ENCODE data around the gene TRIM36. TPM values are rescaled to one million over a fixed set of nuclear protein-coding genes. Genes with fewer than 3 reads are reported as not detected.

TRIM36 gene
- total RNA-seq, 1 donor: 0.36 TPM

- peak overlapping the region; percentile 59 for H2AFZ ChIP-seq (ENCODE audit: low read length)
- no peaks in the 10 kb centered on the region for H3K4me1 ChIP-seq (ENCODE audit: insufficient read depth, low read length)
- H3K79me2 ChIP-seq (ENCODE audit: insufficient read depth, low read length): no peaks in the 10 kb centered on the region
- H3K4me2 ChIP-seq (ENCODE audit: insufficient read depth, low read length): peak overlapping the region; percentile 80
- H3K9me3 ChIP-seq (ENCODE audit: low read depth, low read length): no peaks in the 10 kb centered on the region
- DNase-seq (ENCODE audit: insufficient read length, low spot score, missing footprints): peak; percentile 66
- H3K4me3 ChIP-seq (ENCODE audit: insufficient read depth, low read length): peak overlapping the region; percentile 64
- TF ChIP-seq, protein P1, sequence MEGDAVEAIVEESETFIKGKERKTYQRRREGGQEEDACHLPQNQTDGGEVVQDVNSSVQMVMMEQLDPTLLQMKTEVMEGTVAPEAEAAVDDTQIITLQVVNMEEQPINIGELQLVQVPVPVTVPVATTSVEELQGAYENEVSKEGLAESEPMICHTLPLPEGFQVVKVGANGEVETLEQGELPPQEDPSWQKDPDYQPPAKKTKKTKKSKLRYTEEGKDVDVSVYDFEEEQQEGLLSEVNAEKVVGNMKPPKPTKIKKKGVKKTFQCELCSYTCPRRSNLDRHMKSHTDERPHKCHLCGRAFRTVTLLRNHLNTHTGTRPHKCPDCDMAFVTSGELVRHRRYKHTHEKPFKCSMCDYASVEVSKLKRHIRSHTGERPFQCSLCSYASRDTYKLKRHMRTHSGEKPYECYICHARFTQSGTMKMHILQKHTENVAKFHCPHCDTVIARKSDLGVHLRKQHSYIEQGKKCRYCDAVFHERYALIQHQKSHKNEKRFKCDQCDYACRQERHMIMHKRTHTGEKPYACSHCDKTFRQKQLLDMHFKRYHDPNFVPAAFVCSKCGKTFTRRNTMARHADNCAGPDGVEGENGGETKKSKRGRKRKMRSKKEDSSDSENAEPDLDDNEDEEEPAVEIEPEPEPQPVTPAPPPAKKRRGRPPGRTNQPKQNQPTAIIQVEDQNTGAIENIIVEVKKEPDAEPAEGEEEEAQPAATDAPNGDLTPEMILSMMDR (IDR thresholded peaks at IDR 0.05; ENCODE audit: extremely low read depth, low read depth, low read length): no peak
- peaks cover 87% of the 10 kb centered on the region for H3K27me3 ChIP-seq (ENCODE audit: insufficient read depth, low read length)
- H3K27ac ChIP-seq (ENCODE audit: low read depth, low read length): no peak overlapping the region
- no peaks in the 10 kb centered on the region for H3K36me3 ChIP-seq (ENCODE audit: insufficient read depth, low read length)
- no peaks in the 10 kb centered on the region for H4K20me1 ChIP-seq (ENCODE audit: insufficient read depth, low read length)
Observed at GRCh38 chr5:115179394-115180164, 9.9 kb upstream of the TRIM36 start.

- Histone ChIP-seq H3K9me3 (ENCODE audit: low read depth, low read length) (no peaks in the 10 kb centered on the region), H3K4me1 (ENCODE audit: insufficient read depth, low read length) (no peaks in the 10 kb centered on the region), H4K20me1 (ENCODE audit: insufficient read depth, low read length) (no peaks in the 10 kb centered on the region), H3K79me2 (ENCODE audit: insufficient read depth, low read length) (no peaks in the 10 kb centered on the region), H2AFZ (ENCODE audit: low read length) (no peak overlapping the region), H3K4me3 (ENCODE audit: insufficient read depth, low read length) (no peak overlapping the region), H3K36me3 (ENCODE audit: insufficient read depth, low read length) (no peaks in the 10 kb centered on the region), H3K4me2 (ENCODE audit: insufficient read depth, low read length) (no peak overlapping the region), H3K27me3 (ENCODE audit: insufficient read depth, low read length) (peaks cover 84% of the 10 kb centered on the region), H3K27ac (ENCODE audit: low read depth, low read length) (no peak overlapping the region)
- DNase-seq (ENCODE audit: insufficient read length, low spot score, missing footprints): no peak
- TF ChIP-seq, protein P1 (IDR thresholded peaks at IDR 0.05; ENCODE audit: extremely low read depth, low read depth, low read length): no peak
Observed at GRCh38 chr5:115179030-115179393, 9.3 kb upstream of the TRIM36 start.

DNA sequence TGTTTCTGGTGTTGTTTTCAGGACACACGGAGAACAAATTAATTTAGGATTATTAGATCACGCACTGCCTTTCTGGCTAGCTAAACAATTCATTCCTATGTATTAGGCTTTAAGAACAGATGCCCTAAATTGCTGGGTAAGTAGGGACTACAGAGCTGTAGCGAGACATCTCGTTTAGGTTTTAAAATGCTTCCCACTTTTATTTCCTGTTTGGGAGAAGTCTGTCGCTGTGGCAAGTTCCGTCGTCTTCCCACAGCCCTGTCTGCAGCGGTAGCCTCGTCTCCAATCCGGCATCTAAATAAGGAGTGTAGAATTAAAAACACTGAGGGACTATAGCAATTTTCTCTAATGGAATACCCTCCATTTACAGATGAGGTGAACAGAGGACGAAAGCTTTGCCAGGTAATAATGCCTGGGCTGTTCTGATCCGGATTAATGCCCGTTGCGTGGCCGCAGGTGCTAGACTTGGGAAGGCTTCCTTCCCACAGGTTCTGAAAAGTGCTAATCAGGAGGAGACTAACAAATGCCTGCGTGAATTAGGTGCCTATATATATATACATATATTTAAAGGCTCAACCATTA lies 1.3 kb upstream of the TRIM36 start:
- no peak for DNase-seq (ENCODE audit: insufficient read length, low spot score, missing footprints)
- TF ChIP-seq, protein P1 (IDR thresholded peaks at IDR 0.05; ENCODE audit: extremely low read depth, low read depth, low read length): no peak
- Histone ChIP-seq H3K4me1 (ENCODE audit: insufficient read depth, low read length) (peaks cover 4% of the 10 kb centered on the region), H3K4me3 (ENCODE audit: insufficient read depth, low read length) (no peak overlapping the region), H3K9me3 (ENCODE audit: low read depth, low read length) (no peaks in the 10 kb centered on the region), H3K27ac (ENCODE audit: low read depth, low read length) (no peak overlapping the region), H3K36me3 (ENCODE audit: insufficient read depth, low read length) (no peaks in the 10 kb centered on the region), H4K20me1 (ENCODE audit: insufficient read depth, low read length) (no peaks in the 10 kb centered on the region), H3K27me3 (ENCODE audit: insufficient read depth, low read length) (peaks cover 72% of the 10 kb centered on the region), H3K79me2 (ENCODE audit: insufficient read depth, low read length) (no peaks in the 10 kb centered on the region), H3K4me2 (ENCODE audit: insufficient read depth, low read length) (peak overlapping the region; percentile 95), H2AFZ (ENCODE audit: low read length) (no peak overlapping the region)

DNA sequence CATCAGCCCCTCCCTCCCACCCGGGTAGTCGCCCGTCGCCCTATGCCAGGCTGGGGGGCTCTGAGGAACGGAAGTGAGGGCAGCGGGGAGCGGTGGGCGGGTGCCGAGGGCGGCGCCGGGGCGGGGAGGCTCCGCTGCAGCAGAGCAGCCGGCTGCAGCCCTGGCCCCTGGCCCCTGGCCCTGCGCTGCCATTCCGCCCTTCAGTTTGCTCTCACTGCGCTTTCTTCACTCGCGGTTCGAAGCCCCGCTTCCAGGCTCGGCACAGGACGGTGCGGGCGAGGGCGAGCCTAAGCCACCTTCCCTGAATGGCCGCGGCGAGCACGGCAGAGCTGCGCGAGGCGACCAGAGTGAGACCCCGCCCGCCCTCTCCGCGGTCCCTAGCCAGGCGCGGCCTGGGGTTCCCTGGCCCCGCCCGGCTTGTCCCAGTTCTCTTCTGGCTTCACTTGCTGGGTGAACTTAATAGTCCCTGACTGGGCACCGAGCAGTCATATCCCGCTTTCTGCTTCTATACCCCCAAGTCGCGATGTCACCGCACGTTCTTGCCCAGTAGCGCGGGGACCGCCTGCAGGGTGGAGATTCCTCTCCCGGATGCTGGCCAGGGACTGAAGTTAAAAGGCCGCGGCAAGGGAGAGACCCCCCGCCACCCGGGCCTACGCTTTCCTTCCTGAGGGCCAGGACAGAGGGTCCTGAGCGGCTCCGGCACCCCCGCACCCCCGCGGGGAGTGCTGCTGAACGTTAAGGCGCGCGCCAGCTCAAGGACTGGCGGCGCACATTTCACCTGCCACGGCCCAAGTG lies 623 bp upstream of the TRIM36 start:
- Histone ChIP-seq H3K27ac (ENCODE audit: low read depth, low read length) (no peak overlapping the region), H3K4me2 (ENCODE audit: insufficient read depth, low read length) (peak overlapping the region; percentile 95), H2AFZ (ENCODE audit: low read length) (peak overlapping the region; percentile 59), H3K36me3 (ENCODE audit: insufficient read depth, low read length) (no peaks in the 10 kb centered on the region), H4K20me1 (ENCODE audit: insufficient read depth, low read length) (no peaks in the 10 kb centered on the region), H3K27me3 (ENCODE audit: insufficient read depth, low read length) (peaks cover 72% of the 10 kb centered on the region), H3K4me1 (ENCODE audit: insufficient read depth, low read length) (peaks cover 4% of the 10 kb centered on the region), H3K79me2 (ENCODE audit: insufficient read depth, low read length) (no peaks in the 10 kb centered on the region), H3K4me3 (ENCODE audit: insufficient read depth, low read length) (peak overlapping the region; percentile 80), H3K9me3 (ENCODE audit: low read depth, low read length) (no peaks in the 10 kb centered on the region)
- TF ChIP-seq, protein P1 (IDR thresholded peaks at IDR 0.05; ENCODE audit: extremely low read depth, low read depth, low read length): no peak
- no peak for DNase-seq (ENCODE audit: insufficient read length, low spot score, missing footprints)
